K562 (cell line): ENCODE measurements around the gene LRRC61. TPM values are rescaled to one million over a fixed set of nuclear protein-coding genes. Genes with fewer than 3 reads are reported as not detected.

Source experiments
- ZNF175 ChIP-seq: fragments of 200-800 bp; sonication (Bioruptor generic); IDR thresholded peaks from 2 replicates; pipeline ENCODE4 v1.6.1; 2016; ENCODE audit warnings: low read depth, mild to moderate bottlenecking, missing genetic modification characterization, missing compliant biosample characterization
- polyA plus RNA-seq, 8 experiments: library from polyadenylated mRNA; depleted of rRNA in 4 of 8; stranded (reverse) in 5 of 8; unstranded in 3 of 8; fragments of >200 nt; fragmentation: Nextera tagmentation in 2 of 8; fragmentation: Illumina TruSeq in 1 of 8; extraction: Ambion mirVana in 2 of 8; extraction: Trizol in 1 of 8; gene quantifications; 2 replicates each; pipeline versions ENCODE4 v1.2.1 to v1.2.3, GENCODE V29; 2011 to 2014; ENCODE audit warnings: inconsistent platforms in 1 of 8, missing spikeins in 1 of 8
- total RNA-seq, 7 experiments: library from RNA; depleted of rRNA in 6 of 7; stranded (reverse); fragments of >200 nt in 6 of 7; fragmentation: Illumina TruSeq in 2 of 7; extraction: Trizol in 2 of 7; gene quantifications; 2 replicates each; pipeline versions ENCODE4 v1.2.1 to v1.2.3, GENCODE V29; 2011 to 2021; ENCODE audit warnings: low replicate concordance in 1 of 7
- TF ChIP-seq, protein P1 (sequence below): fragments of 450-650 bp; IDR thresholded peaks from 2 replicates; pipeline ENCODE4 v1.6.1; 2016; ENCODE audit warnings: mild to moderate bottlenecking, moderate library complexity

LRRC61 gene
- total and polyA plus RNA-seq, 9 of the 15 experiments (the other 6 are each of a cell fraction or from before 2014, with no cell fraction given): 1.3 to 55.2 (median 35.2) TPM

GRCh38 chr7:150312649-150313366 is 10.3 kb upstream of the LRRC61 start (continued):
- TF ChIP-seq, protein P1, sequence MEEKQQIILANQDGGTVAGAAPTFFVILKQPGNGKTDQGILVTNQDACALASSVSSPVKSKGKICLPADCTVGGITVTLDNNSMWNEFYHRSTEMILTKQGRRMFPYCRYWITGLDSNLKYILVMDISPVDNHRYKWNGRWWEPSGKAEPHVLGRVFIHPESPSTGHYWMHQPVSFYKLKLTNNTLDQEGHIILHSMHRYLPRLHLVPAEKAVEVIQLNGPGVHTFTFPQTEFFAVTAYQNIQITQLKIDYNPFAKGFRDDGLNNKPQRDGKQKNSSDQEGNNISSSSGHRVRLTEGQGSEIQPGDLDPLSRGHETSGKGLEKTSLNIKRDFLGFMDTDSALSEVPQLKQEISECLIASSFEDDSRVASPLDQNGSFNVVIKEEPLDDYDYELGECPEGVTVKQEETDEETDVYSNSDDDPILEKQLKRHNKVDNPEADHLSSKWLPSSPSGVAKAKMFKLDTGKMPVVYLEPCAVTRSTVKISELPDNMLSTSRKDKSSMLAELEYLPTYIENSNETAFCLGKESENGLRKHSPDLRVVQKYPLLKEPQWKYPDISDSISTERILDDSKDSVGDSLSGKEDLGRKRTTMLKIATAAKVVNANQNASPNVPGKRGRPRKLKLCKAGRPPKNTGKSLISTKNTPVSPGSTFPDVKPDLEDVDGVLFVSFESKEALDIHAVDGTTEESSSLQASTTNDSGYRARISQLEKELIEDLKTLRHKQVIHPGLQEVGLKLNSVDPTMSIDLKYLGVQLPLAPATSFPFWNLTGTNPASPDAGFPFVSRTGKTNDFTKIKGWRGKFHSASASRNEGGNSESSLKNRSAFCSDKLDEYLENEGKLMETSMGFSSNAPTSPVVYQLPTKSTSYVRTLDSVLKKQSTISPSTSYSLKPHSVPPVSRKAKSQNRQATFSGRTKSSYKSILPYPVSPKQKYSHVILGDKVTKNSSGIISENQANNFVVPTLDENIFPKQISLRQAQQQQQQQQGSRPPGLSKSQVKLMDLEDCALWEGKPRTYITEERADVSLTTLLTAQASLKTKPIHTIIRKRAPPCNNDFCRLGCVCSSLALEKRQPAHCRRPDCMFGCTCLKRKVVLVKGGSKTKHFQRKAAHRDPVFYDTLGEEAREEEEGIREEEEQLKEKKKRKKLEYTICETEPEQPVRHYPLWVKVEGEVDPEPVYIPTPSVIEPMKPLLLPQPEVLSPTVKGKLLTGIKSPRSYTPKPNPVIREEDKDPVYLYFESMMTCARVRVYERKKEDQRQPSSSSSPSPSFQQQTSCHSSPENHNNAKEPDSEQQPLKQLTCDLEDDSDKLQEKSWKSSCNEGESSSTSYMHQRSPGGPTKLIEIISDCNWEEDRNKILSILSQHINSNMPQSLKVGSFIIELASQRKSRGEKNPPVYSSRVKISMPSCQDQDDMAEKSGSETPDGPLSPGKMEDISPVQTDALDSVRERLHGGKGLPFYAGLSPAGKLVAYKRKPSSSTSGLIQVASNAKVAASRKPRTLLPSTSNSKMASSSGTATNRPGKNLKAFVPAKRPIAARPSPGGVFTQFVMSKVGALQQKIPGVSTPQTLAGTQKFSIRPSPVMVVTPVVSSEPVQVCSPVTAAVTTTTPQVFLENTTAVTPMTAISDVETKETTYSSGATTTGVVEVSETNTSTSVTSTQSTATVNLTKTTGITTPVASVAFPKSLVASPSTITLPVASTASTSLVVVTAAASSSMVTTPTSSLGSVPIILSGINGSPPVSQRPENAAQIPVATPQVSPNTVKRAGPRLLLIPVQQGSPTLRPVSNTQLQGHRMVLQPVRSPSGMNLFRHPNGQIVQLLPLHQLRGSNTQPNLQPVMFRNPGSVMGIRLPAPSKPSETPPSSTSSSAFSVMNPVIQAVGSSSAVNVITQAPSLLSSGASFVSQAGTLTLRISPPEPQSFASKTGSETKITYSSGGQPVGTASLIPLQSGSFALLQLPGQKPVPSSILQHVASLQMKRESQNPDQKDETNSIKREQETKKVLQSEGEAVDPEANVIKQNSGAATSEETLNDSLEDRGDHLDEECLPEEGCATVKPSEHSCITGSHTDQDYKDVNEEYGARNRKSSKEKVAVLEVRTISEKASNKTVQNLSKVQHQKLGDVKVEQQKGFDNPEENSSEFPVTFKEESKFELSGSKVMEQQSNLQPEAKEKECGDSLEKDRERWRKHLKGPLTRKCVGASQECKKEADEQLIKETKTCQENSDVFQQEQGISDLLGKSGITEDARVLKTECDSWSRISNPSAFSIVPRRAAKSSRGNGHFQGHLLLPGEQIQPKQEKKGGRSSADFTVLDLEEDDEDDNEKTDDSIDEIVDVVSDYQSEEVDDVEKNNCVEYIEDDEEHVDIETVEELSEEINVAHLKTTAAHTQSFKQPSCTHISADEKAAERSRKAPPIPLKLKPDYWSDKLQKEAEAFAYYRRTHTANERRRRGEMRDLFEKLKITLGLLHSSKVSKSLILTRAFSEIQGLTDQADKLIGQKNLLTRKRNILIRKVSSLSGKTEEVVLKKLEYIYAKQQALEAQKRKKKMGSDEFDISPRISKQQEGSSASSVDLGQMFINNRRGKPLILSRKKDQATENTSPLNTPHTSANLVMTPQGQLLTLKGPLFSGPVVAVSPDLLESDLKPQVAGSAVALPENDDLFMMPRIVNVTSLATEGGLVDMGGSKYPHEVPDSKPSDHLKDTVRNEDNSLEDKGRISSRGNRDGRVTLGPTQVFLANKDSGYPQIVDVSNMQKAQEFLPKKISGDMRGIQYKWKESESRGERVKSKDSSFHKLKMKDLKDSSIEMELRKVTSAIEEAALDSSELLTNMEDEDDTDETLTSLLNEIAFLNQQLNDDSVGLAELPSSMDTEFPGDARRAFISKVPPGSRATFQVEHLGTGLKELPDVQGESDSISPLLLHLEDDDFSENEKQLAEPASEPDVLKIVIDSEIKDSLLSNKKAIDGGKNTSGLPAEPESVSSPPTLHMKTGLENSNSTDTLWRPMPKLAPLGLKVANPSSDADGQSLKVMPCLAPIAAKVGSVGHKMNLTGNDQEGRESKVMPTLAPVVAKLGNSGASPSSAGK: peak; percentile 62; the same call in 1 of the 2 replicates
- 0 out of 2 replicates have a peak, but pooled peaks have one; percentile 46 for TF ChIP-seq ZNF175 (CRISPR knock-in tag)
